ENCODE data around the gene APP.

Gene APP

DNA sequence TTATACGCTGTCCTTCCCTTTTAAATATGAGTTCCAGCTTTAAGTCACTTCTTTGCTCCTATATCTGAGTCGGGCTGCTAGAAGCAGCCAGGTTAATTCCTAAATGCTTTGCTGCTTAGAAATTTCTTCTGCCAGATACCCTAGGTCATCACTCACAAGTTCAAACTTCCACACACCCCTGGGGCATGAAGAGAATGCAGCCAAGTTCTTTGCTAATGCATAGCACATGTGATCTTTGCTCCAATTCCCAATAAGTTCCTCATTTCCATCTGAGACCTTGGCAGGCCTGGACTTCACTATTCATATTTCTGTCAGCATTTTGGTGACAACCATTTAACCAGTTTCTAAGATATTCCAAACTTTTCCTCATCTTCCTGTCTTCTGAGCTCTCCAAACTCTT is 14.5 kb upstream of the APP start:
- Histone ChIP-seq H3K9ac (ENCODE audit: low read depth, low read length) (no peak overlapping the region), H2AFZ (ENCODE audit: low read depth, low read length) (no peak overlapping the region), H3K4me2 (ENCODE audit: insufficient read depth, low read length) (no peak overlapping the region), H3K36me3 (ENCODE audit: insufficient read depth, low read length) (no peaks in the 10 kb centered on the region), H3K27me3 (ENCODE audit: insufficient read depth, low read length, poor library complexity) (no peaks in the 10 kb centered on the region), H4K20me1 (ENCODE audit: insufficient read depth, low read length) (no peaks in the 10 kb centered on the region), H3K4me3 (ENCODE audit: low read depth in 1 of 2, low read length in 2 of 2) (no peak overlapping the region), H3K79me2 (ENCODE audit: insufficient read depth, low read length) (no peaks in the 10 kb centered on the region), H3K27ac (ENCODE audit: low read length) (no peak overlapping the region), H3K4me1 (ENCODE audit: insufficient read depth, low read length) (no peaks in the 10 kb centered on the region), H3K9me3 (ENCODE audit: insufficient read depth, low read length, severe bottlenecking) (no peaks in the 10 kb centered on the region)
- no peak for DNase-seq
- TF ChIP-seq, protein P1, sequence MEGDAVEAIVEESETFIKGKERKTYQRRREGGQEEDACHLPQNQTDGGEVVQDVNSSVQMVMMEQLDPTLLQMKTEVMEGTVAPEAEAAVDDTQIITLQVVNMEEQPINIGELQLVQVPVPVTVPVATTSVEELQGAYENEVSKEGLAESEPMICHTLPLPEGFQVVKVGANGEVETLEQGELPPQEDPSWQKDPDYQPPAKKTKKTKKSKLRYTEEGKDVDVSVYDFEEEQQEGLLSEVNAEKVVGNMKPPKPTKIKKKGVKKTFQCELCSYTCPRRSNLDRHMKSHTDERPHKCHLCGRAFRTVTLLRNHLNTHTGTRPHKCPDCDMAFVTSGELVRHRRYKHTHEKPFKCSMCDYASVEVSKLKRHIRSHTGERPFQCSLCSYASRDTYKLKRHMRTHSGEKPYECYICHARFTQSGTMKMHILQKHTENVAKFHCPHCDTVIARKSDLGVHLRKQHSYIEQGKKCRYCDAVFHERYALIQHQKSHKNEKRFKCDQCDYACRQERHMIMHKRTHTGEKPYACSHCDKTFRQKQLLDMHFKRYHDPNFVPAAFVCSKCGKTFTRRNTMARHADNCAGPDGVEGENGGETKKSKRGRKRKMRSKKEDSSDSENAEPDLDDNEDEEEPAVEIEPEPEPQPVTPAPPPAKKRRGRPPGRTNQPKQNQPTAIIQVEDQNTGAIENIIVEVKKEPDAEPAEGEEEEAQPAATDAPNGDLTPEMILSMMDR (IDR thresholded peaks at IDR 0.05; ENCODE audit: borderline replicate concordance, extremely low read depth, low read length, poor library complexity, severe bottlenecking): no peak
- no peak for TF ChIP-seq EZH2 (IDR thresholded peaks at IDR 0.05; ENCODE audit: borderline replicate concordance, low read depth, low read length, severe bottlenecking)
- no peak for ATAC-seq (ENCODE audit: insufficient read depth, low read depth)

DNA sequence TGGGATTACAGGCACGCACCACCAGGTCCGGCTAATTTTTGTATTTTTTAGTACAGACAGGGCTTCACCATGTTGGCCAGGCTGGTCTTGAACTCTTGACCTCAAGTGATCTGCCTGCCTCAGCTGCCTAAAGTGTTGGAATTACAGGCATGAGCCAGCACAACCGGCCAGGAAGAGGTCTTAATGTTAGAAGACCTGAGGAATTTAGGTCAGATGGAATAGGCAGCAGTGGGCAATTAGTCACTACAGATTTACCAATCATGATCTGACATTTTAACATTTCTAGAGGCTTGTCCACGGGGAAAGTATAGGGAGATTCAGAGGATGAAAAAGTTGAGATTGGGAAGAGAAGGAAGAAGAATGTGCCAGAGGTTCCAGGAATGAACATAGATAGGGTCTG is 8.9 kb upstream of the APP start:
- no peak for TF ChIP-seq EZH2 (IDR thresholded peaks at IDR 0.05; ENCODE audit: borderline replicate concordance, low read depth, low read length, severe bottlenecking)
- TF ChIP-seq, protein P1 (IDR thresholded peaks at IDR 0.05; ENCODE audit: borderline replicate concordance, extremely low read depth, low read length, poor library complexity, severe bottlenecking): no peak

DNA sequence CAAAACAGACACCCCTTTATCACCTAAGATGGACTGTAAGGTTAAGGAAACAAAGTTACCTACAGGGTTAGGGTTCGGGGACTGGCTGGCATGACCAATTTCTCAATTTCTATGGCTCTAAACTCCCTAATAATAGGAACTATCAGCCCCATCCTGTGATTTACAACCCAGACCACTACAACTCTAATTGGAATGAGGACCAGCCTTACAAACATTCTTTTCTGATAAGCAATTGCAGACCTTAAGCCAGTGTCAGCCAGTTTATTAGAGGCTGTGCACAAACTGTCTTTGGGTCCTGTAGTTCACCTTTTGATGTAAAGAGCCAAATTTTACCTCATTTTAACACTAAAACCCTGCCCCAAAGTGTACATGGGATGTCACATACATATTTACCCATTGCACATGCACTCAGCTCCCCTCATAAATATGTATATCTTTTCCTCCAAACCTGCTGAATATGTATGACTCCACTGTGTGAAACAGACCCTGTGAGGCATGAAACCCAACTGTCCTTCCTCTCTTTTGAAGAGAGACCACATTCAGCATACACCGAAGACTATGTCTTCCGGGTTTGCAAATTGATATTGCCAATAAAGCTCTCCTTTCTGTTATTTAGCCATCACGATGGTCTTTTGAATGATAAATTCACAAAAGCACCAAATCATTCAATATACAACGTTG is 7.3 kb upstream of the APP start:
- no peak overlapping the region for H3K27ac ChIP-seq (ENCODE audit: low read length)
- H3K9ac ChIP-seq (ENCODE audit: low read depth, low read length): no peak overlapping the region
- H3K36me3 ChIP-seq (ENCODE audit: insufficient read depth, low read length): no peaks in the 10 kb centered on the region
- ATAC-seq (ENCODE audit: insufficient read depth, low read depth) (no peak), DNase-seq (no peak)
- H3K4me2 ChIP-seq (ENCODE audit: insufficient read depth, low read length): no peak overlapping the region
- H3K4me1 ChIP-seq (ENCODE audit: insufficient read depth, low read length): peaks cover 11% of the 10 kb centered on the region
- no peaks in the 10 kb centered on the region for H3K9me3 ChIP-seq (ENCODE audit: insufficient read depth, low read length, severe bottlenecking)
- no peak for TF ChIP-seq EZH2 (IDR thresholded peaks at IDR 0.05; ENCODE audit: borderline replicate concordance, low read depth, low read length, severe bottlenecking)
- TF ChIP-seq, protein P1 (IDR thresholded peaks at IDR 0.05; ENCODE audit: borderline replicate concordance, extremely low read depth, low read length, poor library complexity, severe bottlenecking): no peak
- no peaks in the 10 kb centered on the region for H3K27me3 ChIP-seq (ENCODE audit: insufficient read depth, low read length, poor library complexity)
- H3K79me2 ChIP-seq (ENCODE audit: insufficient read depth, low read length): no peaks in the 10 kb centered on the region
- no peak overlapping the region for H3K4me3 ChIP-seq (ENCODE audit: low read depth in 1 of 2, low read length in 2 of 2)
- H2AFZ ChIP-seq (ENCODE audit: low read depth, low read length): peak overlapping the region; percentile 15; the same call in 1 of the 2 replicates
- H4K20me1 ChIP-seq (ENCODE audit: insufficient read depth, low read length): no peaks in the 10 kb centered on the region

More for the DNA sequence above, 8.9 kb upstream of the APP start:
- no peak for DNase-seq
- no peak overlapping the region for H3K4me3 ChIP-seq (ENCODE audit: low read depth in 1 of 2, low read length in 2 of 2)
- H3K36me3 ChIP-seq (ENCODE audit: insufficient read depth, low read length): no peaks in the 10 kb centered on the region
- H3K79me2 ChIP-seq (ENCODE audit: insufficient read depth, low read length): no peaks in the 10 kb centered on the region
- no peak overlapping the region for H3K4me2 ChIP-seq (ENCODE audit: insufficient read depth, low read length)
- no peaks in the 10 kb centered on the region for H3K9me3 ChIP-seq (ENCODE audit: insufficient read depth, low read length, severe bottlenecking)
- no peaks in the 10 kb centered on the region for H4K20me1 ChIP-seq (ENCODE audit: insufficient read depth, low read length)
- no peak overlapping the region for H2AFZ ChIP-seq (ENCODE audit: low read depth, low read length)
- peaks cover 11% of the 10 kb centered on the region for H3K4me1 ChIP-seq (ENCODE audit: insufficient read depth, low read length)
- H3K27me3 ChIP-seq (ENCODE audit: insufficient read depth, low read length, poor library complexity): no peaks in the 10 kb centered on the region
- no peak overlapping the region for H3K27ac ChIP-seq (ENCODE audit: low read length)
- no peak for ATAC-seq (ENCODE audit: insufficient read depth, low read depth)
- no peak overlapping the region for H3K9ac ChIP-seq (ENCODE audit: low read depth, low read length)
